Measurements from ENCODE around the gene PEX5L. TPM values are rescaled to one million over a fixed set of nuclear protein-coding genes. Genes with fewer than 3 reads are reported as not detected.

Gene PEX5L
- total and polyA plus RNA-seq, 10 of the 15 experiments (the other 5 are each of a cell fraction or from before 2014, with no cell fraction given) = 0.11 to 17.0 (median 0.50) TPM

DNA sequence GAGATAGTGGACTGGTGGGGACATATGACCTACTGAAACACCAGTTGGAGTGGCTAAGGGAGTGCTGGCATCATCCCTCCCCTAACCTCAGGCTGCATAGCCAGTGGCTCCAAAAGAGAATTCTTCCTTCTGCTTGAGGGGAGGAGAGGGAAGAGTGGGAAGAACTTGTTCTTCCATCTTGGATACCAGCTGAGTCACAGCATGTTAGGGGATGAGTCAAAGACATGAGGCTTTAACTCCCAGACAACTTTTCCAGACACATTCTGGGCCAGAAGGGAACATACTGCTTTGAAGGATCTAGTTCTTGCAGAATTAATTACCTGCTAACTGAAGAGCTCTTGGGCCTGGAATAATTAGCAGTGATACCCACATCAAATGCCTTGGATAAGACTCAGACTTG lies 36.8 kb upstream of the PEX5L start:
- ChIA-PET CTCF (no interaction called here), SMC1A (ENCODE audit: uncharacterized antibody, unreplicated experiment) (no interaction called here), RAD21 (ENCODE audit: unreplicated experiment) (no interaction called here), POLR2A (no interaction called here)
- Histone ChIP-seq H3K79me2 (ENCODE audit: control insufficient read depth, insufficient read depth, low read length) (no peaks in the 10 kb centered on the region), H2AFZ (ENCODE audit: control insufficient read depth, low read depth, low read length) (no peak overlapping the region), H3K27ac (ENCODE audit: control insufficient read depth, insufficient read depth) (no peak overlapping the region), H4K20me1 (ENCODE audit: control insufficient read depth, insufficient read depth) (no peaks in the 10 kb centered on the region), H3K27me3 (replicated peaks in 1 of 2; ENCODE audit: control insufficient read depth in 2 of 2, insufficient read depth in 2 of 2, low read length in 1 of 2) (no peaks in the 10 kb centered on the region), H3K4me2 (ENCODE audit: control insufficient read depth, insufficient read depth) (no peak overlapping the region), H3K4me3 (no peak overlapping the region), H3K9me3 (replicated peaks; ENCODE audit: control insufficient read depth, insufficient read depth, low read length) (no peaks in the 10 kb centered on the region; the same call in 1 of the 3 replicates), H3K4me1 (ENCODE audit: control insufficient read depth, insufficient read depth, low read length) (no peaks in the 10 kb centered on the region), H3K36me3 (ENCODE audit: control insufficient read depth in 2 of 2, insufficient read depth in 2 of 2, low read length in 1 of 2) (no peaks in the 10 kb centered on the region), H3K9ac (ENCODE audit: control insufficient read depth, insufficient read depth, low read length) (no peak overlapping the region)
- no peak for ATAC-seq
- no peak for FAIRE-seq
- no peak for TF ChIP-seq NFXL1 (IDR thresholded peaks at IDR 0.05; ENCODE audit: borderline replicate concordance)
- TF ChIP-seq FOXK2 (IDR thresholded peaks at IDR 0.05) = no peak
- no peak for TF ChIP-seq CHD2 (IDR thresholded peaks at IDR 0.05; ENCODE audit: borderline replicate concordance, low read depth, low read length)
- no peak for TF ChIP-seq CHD4 (IDR thresholded peaks at IDR 0.05)
- TF ChIP-seq RBBP5 (conservative IDR thresholded peaks at IDR 0.05) = no peak
- TF ChIP-seq KDM1A (IDR thresholded peaks at IDR 0.05; ENCODE audit: borderline replicate concordance) = no peak
- no peak for TF ChIP-seq BACH1 (IDR thresholded peaks at IDR 0.05; ENCODE audit: borderline replicate concordance)
- no peak for TF ChIP-seq ZBTB40 (IDR thresholded peaks at IDR 0.05; ENCODE audit: borderline replicate concordance)
- TF ChIP-seq, protein P1, sequence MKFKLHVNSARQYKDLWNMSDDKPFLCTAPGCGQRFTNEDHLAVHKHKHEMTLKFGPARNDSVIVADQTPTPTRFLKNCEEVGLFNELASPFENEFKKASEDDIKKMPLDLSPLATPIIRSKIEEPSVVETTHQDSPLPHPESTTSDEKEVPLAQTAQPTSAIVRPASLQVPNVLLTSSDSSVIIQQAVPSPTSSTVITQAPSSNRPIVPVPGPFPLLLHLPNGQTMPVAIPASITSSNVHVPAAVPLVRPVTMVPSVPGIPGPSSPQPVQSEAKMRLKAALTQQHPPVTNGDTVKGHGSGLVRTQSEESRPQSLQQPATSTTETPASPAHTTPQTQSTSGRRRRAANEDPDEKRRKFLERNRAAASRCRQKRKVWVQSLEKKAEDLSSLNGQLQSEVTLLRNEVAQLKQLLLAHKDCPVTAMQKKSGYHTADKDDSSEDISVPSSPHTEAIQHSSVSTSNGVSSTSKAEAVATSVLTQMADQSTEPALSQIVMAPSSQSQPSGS (IDR thresholded peaks at IDR 0.05; ENCODE audit: low read length) = no peak
- DNase-seq (ENCODE audit: low read depth, low spot score) = no peak
- intact Hi-C loops (cut with micrococcal nuclease; ENCODE audit: unreplicated experiment) (no loop called here), in situ Hi-C loops (cut with MboI) (no loop called here)
- BruUV-seq (replicated peaks) = no TSS peak
